GM12891 (cell line): ENCODE measurements around the gene NTNG1.

ENCODE experiments used
- POLR2A ChIP-seq: IDR thresholded peaks from 2 replicates; pipeline ENCODE4 v1.6.1; 2011; ENCODE audit warnings: low read depth, low read length, control low read depth
- POLR2AphosphoS5 ChIP-seq: IDR thresholded peaks from 2 replicates; pipeline ENCODE4 v1.6.1; 2011; ENCODE audit warnings: low read depth, low read length, control low read depth
- TAF1 ChIP-seq: IDR thresholded peaks from 2 replicates; pipeline ENCODE4 v1.6.1; 2011; ENCODE audit warnings: low read depth, low read length, control low read depth

DNA sequence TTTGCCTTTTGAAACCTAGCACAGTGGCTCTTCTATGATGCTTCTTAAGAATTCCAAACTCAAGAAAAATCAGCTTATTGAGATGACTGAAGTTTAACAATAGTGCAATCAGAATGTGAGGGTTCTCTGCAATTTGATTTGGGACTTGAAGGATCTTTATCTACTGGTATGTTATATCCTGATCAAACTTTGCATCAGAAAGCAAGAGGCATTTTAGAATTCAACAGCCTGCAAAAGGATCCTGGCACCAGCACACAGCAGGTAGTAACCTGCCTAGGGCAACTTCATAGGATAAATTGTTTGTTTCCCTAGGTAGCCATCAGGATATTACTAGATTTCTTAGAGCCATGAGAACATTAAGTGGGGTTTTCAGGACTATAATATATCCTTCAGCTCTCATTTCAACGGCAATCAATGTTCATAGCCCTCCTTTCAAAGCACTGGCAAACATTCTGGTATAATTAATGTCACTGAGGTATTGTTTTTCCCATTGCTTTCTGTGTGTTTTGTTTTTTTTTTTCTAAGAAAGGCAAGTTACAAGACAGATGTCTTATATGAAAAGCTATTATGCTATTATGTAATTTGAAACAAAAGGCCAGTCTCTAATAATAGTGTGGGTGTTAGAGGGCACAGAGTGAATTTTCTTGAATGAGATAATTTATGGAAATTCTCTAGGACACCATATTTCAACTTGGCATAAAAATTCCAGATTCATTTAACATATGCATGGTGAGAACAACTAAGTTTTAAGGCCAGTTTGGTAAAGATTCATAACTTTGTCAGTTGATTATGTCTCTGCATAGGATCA lies 34.5 kb downstream of the NTNG1 start:
- TF ChIP-seq POLR2A (no peak), POLR2AphosphoS5 (no peak), TAF1 (no peak)
